K562 treated with DMSO at 1 percent for 4 hours (cell line): ENCODE data around the gene ZNF212. TPM values are rescaled to one million over a fixed set of nuclear protein-coding genes. Genes with fewer than 3 reads are reported as not detected.

Experiments
- total RNA-seq: library from RNA; unstranded; fragments of 300-600 nt; gene quantifications from 2 replicates; pipeline ENCODE4 v1.2.3, GENCODE V29; 2022; ENCODE audit not compliant: insufficient read depth

Gene ZNF212
- total RNA-seq = 13.1 and 19.0 TPM in 2 replicates

DNA sequence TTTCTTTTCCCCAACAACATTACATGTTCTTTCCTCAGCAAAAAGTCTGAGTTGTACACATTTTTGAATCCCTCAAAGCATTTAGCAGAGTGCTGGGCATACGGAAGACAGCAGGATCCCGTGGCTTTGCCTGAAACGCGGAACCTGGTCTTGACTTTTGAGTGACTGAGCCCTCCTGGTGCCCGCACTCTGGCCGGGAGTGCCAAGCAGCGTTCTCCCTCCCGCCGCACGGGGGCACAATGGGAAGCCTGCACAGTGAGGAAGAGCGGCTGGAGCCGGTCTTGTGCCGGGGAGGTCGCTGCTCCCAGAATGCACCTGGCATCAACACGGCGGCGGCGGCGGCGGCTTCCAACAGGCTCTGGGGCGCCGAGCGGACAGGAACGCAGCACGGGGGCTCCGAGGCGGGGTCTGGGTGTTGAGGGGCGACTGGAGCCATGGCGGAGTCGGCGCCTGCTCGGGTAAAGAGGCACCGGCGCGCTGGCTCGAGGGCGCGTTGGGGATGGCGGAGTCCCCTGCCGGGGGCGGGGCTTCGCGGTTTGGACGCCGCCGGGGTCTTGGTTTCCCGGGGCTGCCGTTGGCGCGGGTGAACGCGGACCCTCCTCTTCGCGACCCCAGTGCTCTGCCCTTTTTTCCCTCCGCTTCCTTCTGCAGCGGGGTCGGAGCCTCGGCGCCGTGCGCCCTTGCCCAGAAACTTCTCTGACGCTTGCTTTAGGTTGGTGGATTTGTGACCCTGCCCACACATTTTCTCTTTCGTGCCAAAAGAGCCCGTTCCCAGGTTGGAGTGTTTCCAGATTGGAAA, at the start of gene ZNF212:
TSS of gene ZNF212 (plus strand) at position 307 of the 799 bp plus-strand sequence. CDS start at position 435, 128 bp downstream.

DNA sequence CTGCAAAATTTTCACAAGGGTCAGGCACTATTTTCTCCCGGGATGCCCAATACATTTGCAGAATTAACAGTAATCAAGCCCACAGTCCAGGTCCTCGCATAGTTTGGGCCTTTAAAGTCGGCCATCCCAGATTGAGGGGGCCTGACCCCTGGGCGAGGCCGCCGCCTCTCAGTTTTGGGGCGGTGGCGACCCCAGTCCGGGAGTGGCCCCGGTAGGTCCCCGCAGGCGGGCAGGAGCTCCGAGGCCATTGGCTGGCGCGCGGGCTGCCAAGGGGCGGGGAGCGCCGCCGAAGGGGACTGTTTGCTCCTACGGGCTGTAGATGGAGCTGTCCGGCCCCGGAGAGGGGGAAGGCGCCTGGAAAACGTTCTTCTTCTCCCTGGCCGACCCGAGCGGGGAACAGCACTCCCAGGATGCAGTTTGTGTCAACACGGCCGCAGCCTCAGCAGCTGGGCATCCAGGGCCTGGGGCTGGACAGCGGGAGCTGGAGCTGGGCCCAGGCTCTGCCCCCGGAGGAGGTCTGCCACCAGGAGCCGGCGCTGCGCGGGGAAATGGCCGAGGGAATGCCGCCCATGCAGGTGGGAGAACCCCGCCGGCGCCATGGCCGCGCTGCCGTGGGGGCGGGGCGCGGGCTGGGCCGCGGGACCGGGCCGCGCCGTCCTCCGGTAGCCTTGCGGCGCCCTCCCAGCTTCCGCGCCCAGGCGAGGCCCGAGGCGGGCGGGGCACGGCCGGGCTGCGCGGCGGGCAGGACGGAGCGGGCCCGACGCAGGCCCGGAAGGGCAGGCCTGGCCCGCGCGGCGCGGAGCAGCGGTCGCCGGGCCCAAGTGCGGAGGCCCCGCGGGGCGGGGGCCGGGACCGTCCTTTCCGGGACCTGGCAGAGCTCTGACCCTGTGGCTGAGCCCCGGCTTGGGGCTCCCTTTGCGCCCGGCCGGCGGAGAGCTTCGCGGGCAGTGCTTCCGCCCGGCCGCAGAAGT, 44.0 kb upstream of the ZNF212 start, which contains the start of gene ZNF282:
TSS of gene ZNF282 (plus strand) at position 367 of the 971 bp plus-strand sequence. CDS start at position 411, 44 bp downstream.

DNA sequence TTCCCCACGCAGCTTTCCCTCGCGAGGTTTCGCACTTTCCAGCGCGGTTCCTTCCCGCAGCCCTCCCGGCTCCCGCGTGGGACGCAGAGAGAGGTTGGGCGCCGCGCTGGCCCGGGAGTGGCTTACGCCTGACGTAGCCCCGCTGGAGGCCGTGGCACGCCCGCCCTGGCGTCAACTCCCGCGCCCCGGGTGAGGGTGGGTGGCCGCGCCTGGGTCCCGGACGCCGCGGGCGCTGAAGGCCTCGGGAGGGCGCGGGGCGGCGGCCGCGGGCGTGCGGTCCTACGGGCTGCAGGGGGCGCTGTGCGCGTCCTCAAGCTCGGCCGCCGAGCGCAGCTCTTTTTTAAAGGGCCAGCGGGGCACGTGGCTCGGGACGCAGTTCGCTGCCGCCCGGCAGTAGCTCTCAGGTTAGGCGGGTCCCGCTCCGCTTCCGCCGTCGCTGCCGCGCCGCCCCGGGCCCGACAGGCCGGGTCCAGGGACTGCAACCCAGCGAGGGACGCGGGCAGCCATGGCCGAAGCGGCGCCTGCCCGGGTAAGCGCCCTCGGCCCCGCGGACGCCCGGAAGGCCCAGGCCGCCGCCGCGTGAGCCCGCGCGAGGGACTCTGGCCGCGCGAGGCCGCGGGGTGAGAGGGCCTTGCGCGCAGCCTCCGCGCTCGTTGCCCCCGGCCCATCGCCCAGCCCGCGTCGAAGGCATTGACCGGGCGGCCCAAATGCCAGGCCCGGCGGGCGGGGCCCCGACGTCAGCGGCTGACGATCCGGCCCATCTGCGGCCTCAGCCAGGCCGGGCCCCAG, 22.6 kb downstream of the ZNF212 start, which contains the start of gene ZNF783:
TSS of gene ZNF783 (plus strand) at position 368 of the 789 bp plus-strand sequence. CDS start at position 506, 138 bp downstream.

Other genes starting within 250 kb of the ZNF212 start
- 185 and 186 TPM in 2 replicates for gene PDIA4, start 211.1 kb upstream of the ZNF212 start, total RNA-seq
- 2.6 and 3.4 TPM in 2 replicates for gene ZNF786, start 148.9 kb upstream of the ZNF212 start, total RNA-seq
- gene ZNF425, start 113.3 kb upstream of the ZNF212 start, total RNA-seq = 2.9 and 3.8 TPM in 2 replicates
- 9.3 and 12.9 TPM in 2 replicates for gene ZNF398, start 92.2 kb upstream of the ZNF212 start, total RNA-seq
- 33.0 TPM in 2 replicates for gene ZNF282, start 44.1 kb upstream of the ZNF212 start, total RNA-seq
- 2.6 and 4.1 TPM in 2 replicates for gene ZNF783, start 22.5 kb downstream of the ZNF212 start, total RNA-seq
- gene ZNF777, start 221.4 kb downstream of the ZNF212 start, total RNA-seq = 15.4 and 17.9 TPM in 2 replicates